Activated CD8-positive, alpha-beta memory T cell treated with anti-CD3 and anti-CD28 coated beads, Interleukin-2, amount 50 U/mL, for 48 hours (primary cell): ENCODE results near the gene TIAM1.

Source experiments
- DNase-seq: peaks from one replicate; pipeline ENCODE4 v3.0.0-alpha.2; 2020

The TIAM1 gene

DNA sequence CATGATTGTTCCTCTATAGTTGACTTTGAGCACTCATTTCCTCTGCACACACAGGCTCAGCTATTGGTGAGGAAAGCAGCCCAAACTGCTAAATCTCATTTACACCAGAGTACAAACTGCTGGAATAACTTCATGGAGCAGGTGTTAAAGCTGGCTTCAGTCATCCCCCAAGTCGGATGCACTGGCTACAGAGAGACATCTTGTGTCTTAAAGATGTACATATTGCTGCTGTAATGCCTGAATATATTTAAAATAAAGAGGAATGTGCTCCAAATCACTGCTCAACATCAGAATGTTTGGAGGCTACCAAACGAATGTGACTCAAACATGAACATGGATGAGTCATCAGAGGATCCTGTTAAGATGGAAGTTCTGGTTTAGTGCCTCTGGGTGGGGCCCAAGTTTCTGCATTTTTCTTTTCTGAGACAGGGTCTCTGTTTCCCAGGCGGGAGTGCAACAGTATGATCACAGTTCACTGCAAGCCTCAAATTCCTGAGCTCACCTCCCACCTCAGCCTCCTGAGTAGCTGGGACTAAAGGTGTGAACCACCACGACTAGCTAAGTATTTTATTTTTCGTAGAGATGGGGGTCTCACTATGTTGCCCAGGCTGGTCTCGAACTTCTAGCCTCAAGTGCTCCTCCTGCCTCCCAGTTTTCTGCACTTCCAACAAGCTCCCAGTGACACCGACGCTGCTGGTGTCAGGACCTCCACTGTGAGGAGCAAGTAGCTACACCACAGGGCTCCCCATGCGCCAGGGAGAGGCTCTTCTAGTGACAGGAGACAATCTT is 226.7 kb downstream of the TIAM1 start:
- DNase-seq: no peak

DNA sequence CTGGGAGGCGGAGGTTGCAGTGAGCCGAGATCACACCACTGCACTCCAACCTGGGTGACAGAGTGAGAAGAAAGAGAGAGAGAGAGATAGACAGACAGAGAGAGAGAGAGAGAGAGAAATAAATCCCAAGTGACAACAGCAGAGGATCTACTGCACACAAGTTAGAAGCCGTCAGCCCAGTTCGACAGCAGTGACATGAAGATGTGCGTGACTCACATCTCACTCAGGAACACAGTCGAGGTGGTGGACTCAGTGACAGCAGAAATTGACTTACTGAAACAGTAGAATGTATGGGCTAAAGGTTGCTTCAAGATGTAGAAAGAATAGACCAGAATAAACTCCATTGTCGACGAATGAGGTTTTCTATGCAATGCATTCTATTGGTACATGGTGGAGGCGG is 228.8 kb downstream of the TIAM1 start:
- DNase-seq: no peak

DNA sequence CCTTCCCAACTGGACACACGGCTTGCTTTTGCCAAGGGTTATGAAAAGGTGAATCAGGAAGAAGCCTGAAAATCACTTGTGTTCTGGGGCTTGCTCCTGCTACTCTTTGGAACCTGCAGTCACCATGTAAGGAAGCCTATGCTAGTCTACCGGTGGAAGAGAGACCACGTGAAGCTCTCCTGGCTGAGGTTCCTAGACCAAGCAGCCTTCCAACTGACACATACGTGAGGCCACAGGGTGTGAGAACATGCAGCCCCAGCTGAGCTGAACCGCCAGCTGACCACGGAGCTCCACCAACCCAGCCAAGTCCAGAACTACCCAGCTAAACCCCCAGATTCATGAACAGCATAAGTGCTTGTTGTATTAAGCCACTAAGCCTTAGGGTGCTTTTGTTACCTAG is 233.0 kb downstream of the TIAM1 start:
- DNase-seq: no peak

DNA sequence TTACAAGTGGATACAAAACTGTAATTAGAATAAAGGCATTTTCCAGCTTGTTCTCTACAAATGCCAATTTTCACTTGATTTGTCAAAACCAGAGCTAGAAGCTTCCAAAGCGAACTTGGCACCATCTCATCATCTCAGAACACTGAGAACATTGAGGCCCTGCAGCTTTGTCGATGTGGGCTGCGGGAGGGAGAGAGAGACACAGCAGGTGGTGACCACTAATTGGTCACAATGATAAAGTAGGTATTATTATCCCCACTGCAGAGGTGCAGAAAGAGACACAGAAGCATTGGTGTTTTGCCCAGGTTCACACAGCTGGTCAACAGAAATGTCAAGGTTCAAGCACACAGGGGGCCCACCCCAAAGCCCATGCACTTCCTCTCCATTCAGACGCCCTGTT is 233.6 kb downstream of the TIAM1 start:
- no peak for DNase-seq

DNA sequence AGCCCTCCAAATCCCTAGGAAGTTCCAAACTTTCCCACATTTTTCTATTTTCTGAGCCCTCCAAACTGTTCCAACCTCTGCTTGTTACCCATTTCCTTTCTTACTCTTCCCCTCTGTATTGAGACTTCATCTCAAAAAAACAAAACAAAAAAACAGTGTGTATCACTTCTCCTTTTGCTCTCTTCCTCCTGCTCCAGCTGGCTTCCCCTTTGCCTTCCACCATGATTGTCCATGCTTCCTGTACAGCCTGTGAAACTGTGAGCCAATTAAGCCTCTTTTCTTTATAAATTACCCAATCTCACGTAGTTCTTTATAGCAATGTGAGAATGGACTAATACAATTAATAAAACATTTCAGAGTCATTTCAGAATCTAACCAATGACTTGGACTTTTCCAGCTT is 236.2 kb downstream of the TIAM1 start:
- DNase-seq: no peak

DNA sequence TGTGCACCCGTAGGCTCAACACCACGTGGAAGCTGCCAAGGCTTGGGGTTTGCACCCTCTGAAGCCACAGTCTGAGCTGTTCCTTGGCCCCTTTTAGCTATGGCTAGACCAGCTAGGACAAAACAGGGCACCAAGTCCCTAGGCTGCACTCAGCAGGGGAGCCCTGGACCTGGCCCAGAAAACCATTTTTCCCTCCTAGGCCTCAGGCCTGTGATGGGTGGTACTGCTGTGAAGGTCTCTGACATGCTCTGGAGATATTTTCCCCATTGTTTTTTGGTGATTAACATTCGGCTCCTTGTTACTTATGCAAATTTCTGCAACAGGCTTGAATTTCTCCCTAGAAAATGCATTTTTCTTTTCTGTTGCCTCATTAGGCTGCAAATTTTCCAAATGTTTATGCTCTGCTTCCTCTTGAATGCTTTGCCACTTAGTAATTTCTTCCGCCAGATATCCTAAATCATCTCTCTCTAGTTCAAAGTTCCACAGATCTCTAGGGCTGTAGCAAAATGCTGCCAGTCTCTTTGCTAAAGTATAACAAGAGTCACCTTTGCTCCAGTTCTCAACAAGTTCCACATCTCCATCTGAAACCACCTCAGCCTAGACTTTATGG is 236.8 kb downstream of the TIAM1 start:
- no peak for DNase-seq

DNA sequence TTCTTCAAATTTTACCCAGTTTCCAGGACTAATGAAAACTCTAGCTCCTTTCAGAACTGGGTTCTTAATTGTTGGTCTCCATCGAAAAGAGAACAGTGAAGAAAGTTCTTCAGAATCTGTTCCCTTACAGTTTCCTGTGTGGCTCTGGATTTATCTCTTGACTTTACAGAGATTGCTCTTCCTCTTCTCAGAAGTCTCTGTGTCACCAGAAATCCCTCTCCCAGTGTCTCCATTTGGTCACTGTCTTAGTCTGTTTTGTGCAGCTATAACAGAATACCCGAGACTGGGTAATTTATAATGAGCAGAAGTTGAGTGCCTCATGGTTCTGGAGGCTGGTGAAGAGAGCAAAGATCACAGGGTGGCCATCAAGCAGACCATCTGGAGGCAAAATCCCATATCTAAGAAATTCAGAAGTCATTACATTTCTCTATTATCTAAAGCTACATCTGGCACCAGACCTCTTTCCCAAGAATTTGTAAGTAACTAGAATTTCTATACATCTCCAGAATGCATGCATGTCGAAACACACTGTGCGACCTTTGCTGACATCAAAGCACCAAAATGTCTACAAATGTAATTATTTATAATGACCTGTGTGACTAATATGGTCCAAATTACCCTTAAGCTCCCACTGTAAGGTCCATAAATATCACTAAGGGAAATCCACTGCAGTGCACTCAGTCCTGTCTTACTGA is 240.3 kb downstream of the TIAM1 start:
- DNase-seq: no peak

DNA sequence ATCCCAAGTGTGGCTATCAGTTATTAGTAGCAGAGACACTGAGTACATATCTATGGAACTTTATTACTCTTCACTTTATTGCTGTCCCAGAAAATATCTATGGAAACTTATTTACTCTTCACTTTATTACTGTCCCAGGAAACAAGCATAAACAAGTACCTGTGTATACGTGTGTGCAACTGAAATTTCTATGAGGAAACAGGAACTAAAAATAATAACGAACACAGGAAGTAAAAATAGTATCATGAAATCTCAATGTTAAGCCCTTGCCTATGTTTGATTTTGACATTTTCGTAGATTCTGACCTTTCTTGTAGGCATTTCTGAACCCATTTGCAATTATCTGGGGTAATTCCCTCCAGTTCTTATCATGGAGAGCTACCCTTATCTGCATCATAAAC is 240.9 kb downstream of the TIAM1 start:
- no peak for DNase-seq

DNA sequence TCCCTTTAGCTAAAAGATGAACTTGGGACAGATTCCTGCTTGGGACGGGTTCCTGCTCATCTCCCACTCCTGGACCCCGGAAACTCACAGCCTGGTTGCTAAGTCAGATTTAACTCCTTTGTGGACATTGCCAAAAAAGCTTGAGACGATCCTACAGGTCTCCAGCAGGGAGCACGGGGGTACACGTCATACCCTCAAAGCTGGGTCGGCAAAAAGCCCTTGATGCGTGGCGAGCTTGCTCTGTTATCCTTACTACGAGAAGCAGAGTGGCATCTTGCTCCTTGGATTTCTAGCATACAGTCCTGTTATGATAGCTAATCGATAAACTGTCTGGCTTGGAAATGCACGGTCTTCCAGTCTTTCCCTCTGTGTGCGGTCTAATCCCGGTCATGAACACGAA is 244.9 kb downstream of the TIAM1 start:
- no peak for DNase-seq

DNA sequence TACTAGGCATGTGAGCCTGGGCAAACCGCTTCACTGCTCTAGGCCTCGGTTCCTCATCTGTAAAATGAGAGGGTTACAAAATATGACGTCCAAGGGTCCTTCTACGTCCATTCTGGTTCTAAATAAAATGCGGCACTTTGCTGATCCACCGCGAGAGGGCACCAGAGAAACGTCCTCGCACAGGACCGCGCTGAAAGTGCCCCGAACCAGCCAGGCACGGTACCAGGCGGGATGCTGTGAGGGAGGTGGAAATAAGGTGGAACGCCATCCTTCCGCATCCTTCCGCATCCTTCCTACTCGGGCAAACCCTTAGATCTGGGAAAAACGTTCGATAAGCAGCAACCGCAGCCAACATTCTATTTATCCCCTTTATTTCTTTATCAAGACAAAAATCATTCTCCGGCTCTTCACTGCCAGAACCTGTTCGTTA is 245.5 kb downstream of the TIAM1 start:
- peak; percentile 89 for DNase-seq

DNA sequence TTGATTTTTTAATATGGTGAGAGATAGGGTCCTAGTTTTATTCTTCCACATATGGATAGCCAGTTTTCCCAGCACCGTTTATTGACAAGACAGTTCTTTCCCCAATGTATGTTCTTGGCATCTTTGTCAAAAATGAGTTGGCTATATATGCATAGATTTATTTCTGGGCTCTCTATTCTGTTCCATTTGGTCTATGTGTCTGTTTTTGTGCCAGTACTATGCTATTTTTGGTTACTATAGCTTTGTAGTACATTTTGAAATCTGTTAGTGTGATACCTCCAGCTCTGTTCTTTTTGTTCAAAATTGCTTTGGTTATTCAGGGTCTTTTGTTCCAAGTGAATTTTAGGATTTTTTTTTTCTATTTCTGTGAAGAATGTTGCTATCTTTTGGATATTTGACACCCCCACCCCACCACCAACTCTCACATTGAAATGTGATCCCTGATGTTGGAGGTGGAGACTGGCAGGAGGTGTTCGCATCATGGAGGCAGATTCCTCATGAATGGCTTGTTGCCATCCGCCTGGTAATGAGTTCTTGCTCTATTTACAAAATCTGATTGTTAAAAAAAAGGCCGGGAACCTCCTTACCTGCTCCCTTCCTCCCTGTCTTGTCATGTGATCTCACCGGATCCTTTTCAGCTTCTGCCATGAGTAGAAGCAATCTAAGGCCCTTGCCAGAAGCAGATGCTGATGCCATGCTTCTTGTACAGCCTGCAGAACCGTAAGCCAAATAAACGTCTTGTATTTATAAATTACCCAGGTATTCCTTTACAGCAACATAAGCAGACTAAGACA is 251.0 kb downstream of the TIAM1 start:
- no peak for DNase-seq

DNA sequence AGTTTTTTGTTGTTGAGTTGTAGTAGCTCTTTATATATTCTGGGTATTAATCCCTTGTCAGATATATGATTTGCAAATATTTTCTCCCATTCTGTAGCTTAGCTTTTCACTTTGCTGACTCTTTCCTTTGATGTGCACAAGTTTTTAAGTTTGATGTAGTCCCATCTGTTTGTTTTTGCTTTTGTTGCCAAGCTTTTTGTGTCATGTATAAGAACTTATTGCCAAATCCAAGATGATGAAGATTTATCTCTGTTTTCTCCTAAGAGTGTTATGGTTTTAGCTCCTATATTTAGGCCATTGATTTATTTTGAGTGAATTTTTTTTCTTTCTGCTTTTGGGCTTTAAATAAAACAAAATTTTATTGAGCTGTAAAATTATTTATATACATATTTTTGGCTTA is 253.7 kb downstream of the TIAM1 start:
- no peak for DNase-seq

DNA sequence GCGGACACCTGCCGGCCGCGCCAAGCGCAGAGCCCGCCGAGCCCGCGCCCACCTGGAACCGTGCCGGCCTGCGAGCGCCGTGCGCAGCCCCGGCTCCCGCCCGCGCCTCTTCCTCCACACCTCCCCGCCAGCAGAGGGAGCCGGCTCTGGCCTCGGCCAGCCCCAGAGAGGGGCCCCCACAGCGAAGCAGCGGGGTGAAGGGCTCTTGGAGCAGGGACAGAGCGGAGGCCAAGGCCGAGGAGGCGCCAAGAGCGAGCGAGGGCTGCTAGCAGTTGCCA is 255.6 kb downstream of the TIAM1 start:
- no peak for DNase-seq

DNA sequence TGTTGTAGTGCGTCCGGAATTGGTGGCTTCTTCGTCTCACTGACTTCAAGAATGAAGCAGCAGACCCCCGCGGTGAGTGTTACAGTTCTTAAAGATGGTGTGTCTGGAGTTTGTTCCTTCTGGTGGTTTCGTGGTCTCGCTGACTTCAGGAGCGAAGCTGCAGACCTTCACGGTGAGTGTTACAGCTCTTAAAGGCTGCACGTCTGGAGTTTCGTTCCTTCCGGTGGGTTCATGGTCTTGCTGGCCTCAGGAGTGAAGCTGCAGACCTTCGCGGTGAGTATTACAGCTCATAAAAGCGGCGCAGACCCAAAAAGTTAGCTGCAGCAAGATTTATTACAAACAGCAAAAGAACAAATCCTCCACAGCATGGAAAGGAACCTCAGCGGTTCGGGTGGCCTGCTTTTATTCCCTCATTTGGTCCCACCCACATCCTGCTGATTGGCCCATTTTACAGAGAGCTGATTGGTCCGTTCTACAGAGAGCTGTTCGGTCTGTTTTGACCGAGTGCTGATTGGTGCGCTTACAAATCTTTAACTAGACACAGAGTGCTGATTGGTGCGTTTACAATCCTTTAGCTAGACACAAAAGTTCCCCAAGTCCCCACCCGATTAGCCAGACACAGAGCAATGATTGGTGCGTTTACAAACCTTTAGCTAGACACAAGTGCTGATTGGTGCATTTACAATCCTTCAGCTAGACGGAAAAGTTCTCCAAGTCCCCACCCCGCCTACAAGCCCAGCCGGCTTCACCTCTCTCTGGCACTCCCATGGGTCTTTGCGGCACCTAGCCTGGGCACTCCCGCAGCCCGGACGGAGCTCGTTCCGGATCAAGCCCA is 256.2 kb downstream of the TIAM1 start:
- DNase-seq: no peak

DNA sequence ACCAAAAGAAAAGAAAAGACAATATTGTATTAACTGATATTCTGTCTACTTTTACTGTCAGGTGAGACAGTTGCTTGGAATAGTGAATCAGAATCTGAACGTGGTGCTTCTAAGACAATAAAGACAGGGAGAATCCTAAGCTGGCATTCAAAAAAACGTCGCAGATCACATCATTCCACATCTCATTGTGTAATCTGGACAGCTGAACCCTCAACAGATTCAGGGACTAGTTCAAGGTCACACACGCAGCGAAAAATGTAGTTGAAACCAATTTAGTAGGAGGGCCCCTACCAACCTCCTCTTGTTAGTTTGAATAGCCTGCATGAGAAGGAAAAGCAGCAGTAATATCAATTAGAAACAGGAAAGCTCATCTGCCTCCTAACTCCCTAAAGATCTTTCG is 259.4 kb downstream of the TIAM1 start:
- no peak for DNase-seq

DNA sequence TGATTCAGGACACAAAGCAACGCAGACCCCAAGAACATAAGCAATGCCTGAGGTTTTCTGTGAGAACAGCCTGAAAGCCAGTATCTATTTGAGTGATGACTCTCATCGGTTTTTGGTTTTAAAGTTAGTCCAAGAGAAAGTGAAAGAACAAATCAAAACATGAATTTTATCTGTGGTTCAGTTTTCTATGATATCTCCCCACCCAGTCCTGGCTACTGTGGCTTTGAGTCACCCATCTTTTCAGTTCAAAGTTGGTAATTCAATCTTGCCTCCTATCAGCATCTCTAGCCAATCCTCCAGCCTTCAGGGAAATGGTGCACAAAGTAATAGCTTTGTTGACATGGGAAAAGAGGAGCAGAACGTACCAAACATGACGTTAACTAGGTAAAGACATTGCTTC is 265.3 kb downstream of the TIAM1 start:
- DNase-seq: no peak

DNA sequence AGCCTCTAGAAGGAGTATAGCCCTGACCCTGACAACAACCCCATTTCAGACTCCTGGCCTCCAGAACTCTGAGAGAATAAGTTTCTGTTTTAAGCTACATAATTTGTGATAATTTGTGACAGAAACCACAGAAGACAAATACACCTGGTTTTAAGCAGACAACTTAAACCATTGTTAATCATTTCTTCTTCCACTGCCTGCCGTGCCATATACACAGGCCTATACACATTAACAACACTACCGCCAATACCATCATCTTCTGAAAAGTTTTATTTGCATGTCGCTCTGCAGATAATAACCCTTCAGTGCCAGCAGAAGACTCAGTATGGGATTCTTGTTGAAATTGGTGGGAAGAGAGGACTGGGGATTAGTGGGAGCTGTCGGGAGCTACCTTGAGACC is 265.8 kb downstream of the TIAM1 start:
- no peak for DNase-seq

DNA sequence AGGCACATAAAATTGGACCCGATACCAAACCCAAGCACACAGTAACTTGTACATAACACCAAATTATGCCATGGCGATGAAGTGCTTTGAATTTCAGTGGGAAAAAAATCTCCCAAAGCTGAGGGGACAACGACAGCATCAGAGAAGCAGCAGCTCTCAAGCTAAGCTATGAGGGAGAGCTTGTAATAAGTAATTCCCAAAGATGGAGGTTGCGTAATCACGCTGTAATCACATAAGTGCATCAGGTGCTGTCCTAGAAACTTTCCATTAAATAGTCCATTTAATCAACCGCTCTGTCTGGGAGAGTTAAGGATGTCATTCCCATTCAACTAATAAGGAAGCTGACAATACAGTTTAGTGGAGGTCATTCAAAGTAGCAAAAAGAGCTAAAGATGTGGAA is 268.2 kb downstream of the TIAM1 start:
- DNase-seq: no peak

DNA sequence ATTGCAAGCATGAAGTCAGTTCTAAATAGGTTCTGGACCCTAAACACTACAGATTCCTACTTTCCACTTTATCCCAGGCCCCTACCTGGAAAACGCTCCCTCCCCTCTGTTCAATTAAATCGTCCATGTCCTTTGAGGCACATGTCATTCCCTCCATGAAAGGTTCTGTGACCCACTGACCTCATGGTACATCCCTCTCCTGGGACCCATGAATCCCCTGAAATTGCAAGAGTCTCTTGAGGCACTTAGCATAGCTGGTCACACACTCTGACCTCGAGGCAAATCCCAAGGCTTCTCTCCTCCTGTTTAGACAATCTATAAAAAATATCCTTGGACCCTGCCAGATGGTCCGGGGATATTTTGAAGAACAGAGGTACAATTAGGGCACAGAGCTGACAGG is 271.5 kb downstream of the TIAM1 start:
- DNase-seq: no peak
